ENCODE measurements around the gene PRKG1. TPM values are rescaled to one million over a fixed set of nuclear protein-coding genes. Genes with fewer than 3 reads are reported as not detected.

The PRKG1 gene
- total RNA-seq, 1 donor from 2014 or later: 26.4 TPM

- Histone ChIP-seq H4K20me1 (ENCODE audit: low read depth) (no peaks in the 10 kb centered on the region), H3K4me1 (peaks cover 15% of the 10 kb centered on the region), H3K27me3 (no peaks in the 10 kb centered on the region), H3K4me2 (no peak overlapping the region), H3K36me3 (no peaks in the 10 kb centered on the region), H3K27ac (no peak overlapping the region), H3F3A (ENCODE audit: low read depth) (peaks cover 17% of the 10 kb centered on the region), H3K4me3 (no peak overlapping the region), H3K79me2 (ENCODE audit: low read depth) (no peaks in the 10 kb centered on the region), H3K9ac (no peak overlapping the region), H3K9me3 (ENCODE audit: low read depth) (no peaks in the 10 kb centered on the region), H2AFZ (replicated peaks) (no peak overlapping the region)
- DNase-seq (ENCODE audit: low spot score): no peak
- peaks cover 3% of the 10 kb centered on the region for H3K27me3 Mint-ChIP-seq (ENCODE audit: insufficient read depth, low read depth)
- H3K27ac Mint-ChIP-seq: no peak overlapping the region
- H3K4me1 Mint-ChIP-seq: no peaks in the 10 kb centered on the region
- H3K36me3 Mint-ChIP-seq: no peaks in the 10 kb centered on the region
- no peak for TF ChIP-seq EZH2 (IDR thresholded peaks at IDR 0.05)
- no peak for TF ChIP-seq CTCF (IDR thresholded peaks at IDR 0.05)
- no peak overlapping the region for H3K4me3 Mint-ChIP-seq
- no peaks in the 10 kb centered on the region for H3K9me3 Mint-ChIP-seq
Measured at GRCh38 chr10:51964630-51965029, 890.3 kb downstream of the PRKG1 start.

GRCh38 chr10:51965451-51965850, 891.2 kb downstream of the PRKG1 start:
- no peak overlapping the region for H3K27ac ChIP-seq
- H3K4me3 Mint-ChIP-seq: no peak overlapping the region
- H4K20me1 ChIP-seq (ENCODE audit: low read depth): no peaks in the 10 kb centered on the region
- H3K79me2 ChIP-seq (ENCODE audit: low read depth): no peaks in the 10 kb centered on the region
- H3K36me3 Mint-ChIP-seq: no peaks in the 10 kb centered on the region
- H3K27me3 ChIP-seq: no peaks in the 10 kb centered on the region
- H3K4me1 Mint-ChIP-seq: no peaks in the 10 kb centered on the region
- no peak overlapping the region for H3K4me3 ChIP-seq
- no peak overlapping the region for H3K9ac ChIP-seq
- peaks cover 8% of the 10 kb centered on the region for H3K4me1 ChIP-seq
- DNase-seq (ENCODE audit: low spot score): no peak
- H3K27me3 Mint-ChIP-seq (ENCODE audit: insufficient read depth, low read depth): peaks cover 3% of the 10 kb centered on the region
- TF ChIP-seq EZH2 (IDR thresholded peaks at IDR 0.05) (no peak), EZH2phosphoT487 (IDR thresholded peaks at IDR 0.05) (no peak), CTCF (IDR thresholded peaks at IDR 0.05) (no peak)
- no peaks in the 10 kb centered on the region for H3K9me3 Mint-ChIP-seq
- H3K4me2 ChIP-seq: no peak overlapping the region
- H3K36me3 ChIP-seq: no peaks in the 10 kb centered on the region
- no peak overlapping the region for H2AFZ ChIP-seq (replicated peaks)
- H3K27ac Mint-ChIP-seq: no peak overlapping the region
- no peaks in the 10 kb centered on the region for H3K9me3 ChIP-seq (ENCODE audit: low read depth)
- H3F3A ChIP-seq (ENCODE audit: low read depth): peaks cover 9% of the 10 kb centered on the region

GRCh38 chr10:51972733-51973346, 898.6 kb downstream of the PRKG1 start:
- Histone ChIP-seq H3K9me3 (ENCODE audit: low read depth) (no peaks in the 10 kb centered on the region), H3K4me2 (no peak overlapping the region), H2AFZ (replicated peaks) (peak overlapping the region; percentile 30), H3K4me3 (no peak overlapping the region), H3K79me2 (ENCODE audit: low read depth) (no peaks in the 10 kb centered on the region), H3K27me3 (no peaks in the 10 kb centered on the region), H3K36me3 (peaks cover 3% of the 10 kb centered on the region), H3F3A (ENCODE audit: low read depth) (peaks cover 13% of the 10 kb centered on the region), H4K20me1 (ENCODE audit: low read depth) (no peaks in the 10 kb centered on the region), H3K4me1 (no peaks in the 10 kb centered on the region), H3K9ac (no peak overlapping the region), H3K27ac (no peak overlapping the region)
- Mint-ChIP-seq H3K27me3 (ENCODE audit: insufficient read depth, low read depth) (no peaks in the 10 kb centered on the region), H3K27ac (no peak overlapping the region), H3K36me3 (no peaks in the 10 kb centered on the region), H3K4me1 (no peaks in the 10 kb centered on the region), H3K9me3 (no peaks in the 10 kb centered on the region), H3K4me3 (no peak overlapping the region)
- TF ChIP-seq CTCF (IDR thresholded peaks at IDR 0.05) (no peak), EZH2 (IDR thresholded peaks at IDR 0.05) (no peak), EZH2phosphoT487 (IDR thresholded peaks at IDR 0.05) (no peak)
- no peak for DNase-seq (ENCODE audit: low spot score)
